SK-N-SH (cell line): ENCODE data around the gene ELF3. TPM values are rescaled to one million over a fixed set of nuclear protein-coding genes. Genes with fewer than 3 reads are reported as not detected.

Experiments
- CTCF ChIA-PET: fragments of 300-600, 350-600 bp; formaldehyde crosslinking; extraction: SDS; loops from one replicate; lab custom pipeline; 2021; lab: Yijun Ruan, JAX
- POLR2A ChIA-PET: fragments of 350-600 bp; sonication (Branson Sonifier 250); formaldehyde crosslinking; extraction: SDS; loops from one replicate; lab custom pipeline; 2020; ENCODE audit warnings: antibody characterized with exemption, inconsistent platforms; lab: Yijun Ruan, JAX
- DNase-seq: peaks from one replicate; pipeline ENCODE4 v3.0.0; 2012
- H2AFZ ChIP-seq: fragments of 200-600 bp; sonication (generic); 2 replicates; pipeline ENCODE4 v1.8.1; 2016; ENCODE audit warnings: antibody characterized with exemption, mild to moderate bottlenecking, low read depth
- H3F3A ChIP-seq: fragments of 200-600 bp; sonication (generic); replicated peaks from 2 replicates; pipeline ENCODE3; 2016; ENCODE audit warnings: antibody characterized with exemption, mild to moderate bottlenecking; ENCODE audit not compliant: insufficient read depth
- H3K27ac ChIP-seq, 2 experiments: fragments of 200-500 bp in 1 of 2; fragments of 200-600 bp in 1 of 2; sonication (Bioruptor generic) in 1 of 2; sonication (generic), shearing (Covaris generic) in 1 of 2; 2 replicates each; pipeline versions ENCODE4 v1.5.1 to v1.6.1; 2014 to 2016; ENCODE audit warnings: low read depth in 2 of 2, inconsistent platforms in 1 of 2, low read length in 1 of 2, mild to moderate bottlenecking in 1 of 2, mixed read lengths in 1 of 2
- H3K27me3 ChIP-seq: fragments of 200-600 bp; sonication (generic), shearing (Covaris generic); 2 replicates; pipeline ENCODE4 v1.6.1; 2016; ENCODE audit warnings: mixed run types; ENCODE audit not compliant: insufficient read depth
- H3K36me3 ChIP-seq, 2 experiments: fragments of 200-500 bp in 1 of 2; fragments of 200-600 bp in 1 of 2; sonication (Bioruptor generic) in 1 of 2; sonication (generic) in 1 of 2; replicated peaks in 1 of 2; 2 replicates each; pipeline versions ENCODE3 to v1.5.1; 2014 to 2016; ENCODE audit warnings: low read length in 1 of 2, mild to moderate bottlenecking in 1 of 2; ENCODE audit not compliant: insufficient read depth in 2 of 2, control insufficient read depth in 1 of 2
- H3K4me1 ChIP-seq, 2 experiments: fragments of 200-500 bp in 1 of 2; fragments of 200-600 bp in 1 of 2; sonication (Bioruptor generic) in 1 of 2; sonication (generic), shearing (Covaris generic) in 1 of 2; 2 replicates each; pipeline versions ENCODE4 v1.5.1 to v1.6.1; 2014 to 2016; ENCODE audit warnings: low read depth in 1 of 2, low read length in 1 of 2, mixed run types in 1 of 2; ENCODE audit not compliant: insufficient read depth in 2 of 2, control insufficient read depth in 1 of 2
- H3K4me2 ChIP-seq: fragments of 200-600 bp; sonication (generic), shearing (Covaris generic); 2 replicates; pipeline ENCODE4 v1.6.1; 2017; ENCODE audit warnings: mixed run types
- H3K4me3 ChIP-seq, 2 experiments: fragments of 200-500 bp in 1 of 2; fragments of 200-600 bp in 1 of 2; sonication (Bioruptor generic) in 1 of 2; sonication (generic), shearing (Covaris generic) in 1 of 2; 2 replicates each; pipeline versions ENCODE4 v1.5.1 to v1.8.1; 2014 to 2016; ENCODE audit warnings: low read depth in 2 of 2, inconsistent platforms in 1 of 2, low read length in 1 of 2, mild to moderate bottlenecking in 1 of 2, mixed read lengths in 1 of 2, moderate library complexity in 1 of 2
- H3K79me2 ChIP-seq: fragments of 200-600 bp; sonication (generic); 2 replicates; pipeline ENCODE4 v1.8.1; 2017; ENCODE audit warnings: mild to moderate bottlenecking; ENCODE audit not compliant: insufficient read depth
- H3K9ac ChIP-seq: fragments of 200-600 bp; sonication (generic); 2 replicates; pipeline ENCODE4 v1.6.1; 2017; ENCODE audit warnings: mixed run types
- H3K9me2 ChIP-seq: fragments of 200-600 bp; sonication (generic); 2 replicates; pipeline ENCODE4 v1.6.1; 2017; ENCODE audit warnings: mixed run types
- H3K9me3 ChIP-seq: fragments of 200-600 bp; sonication (generic); 2 replicates; pipeline ENCODE4 v1.6.1; 2017; ENCODE audit warnings: mixed run types, mild to moderate bottlenecking, moderate library complexity
- H4K20me1 ChIP-seq: fragments of 200-600 bp; sonication (generic); 2 replicates; pipeline ENCODE4 v1.6.1; 2017; ENCODE audit warnings: mild to moderate bottlenecking, mixed run types; ENCODE audit not compliant: insufficient read depth
- CHD2 ChIP-seq: fragments of 150-350 bp; IDR thresholded peaks from 2 replicates; pipeline ENCODE4 v1.6.1; 2018; ENCODE audit warnings: low read length; ENCODE audit not compliant: partially characterized antibody
- FOXJ3 ChIP-seq: sonication (generic); formaldehyde crosslinking; IDR thresholded peaks from 2 replicates; pipeline ENCODE4 v1.5.1; 2020; ENCODE audit warnings: mild to moderate bottlenecking, missing genetic modification reagents
- IRF3 ChIP-seq: fragments of 150-350 bp; IDR thresholded peaks from 2 replicates; pipeline ENCODE4 v1.6.1; 2016; ENCODE audit warnings: mild to moderate bottlenecking, low read depth, low read length
- JUND ChIP-seq: IDR thresholded peaks from 2 replicates; pipeline ENCODE4 v1.4.0; 2012
- MAX ChIP-seq: IDR thresholded peaks from 2 replicates; pipeline ENCODE4 v1.4.0; 2012; ENCODE audit warnings: low read depth
- NRF1 ChIP-seq: IDR thresholded peaks from 2 replicates; pipeline ENCODE4 v1.6.1; 2012; ENCODE audit warnings: low read depth, mild to moderate bottlenecking, low read length
- PBX3 ChIP-seq: IDR thresholded peaks from 2 replicates; pipeline ENCODE4; 2012
- RFX5 ChIP-seq: IDR thresholded peaks from 2 replicates; pipeline ENCODE4 v1.6.1; 2012; ENCODE audit warnings: mild to moderate bottlenecking, improper control_type of control experiment, low read length
- TEAD4 ChIP-seq: IDR thresholded peaks from 2 replicates; pipeline ENCODE4 v1.4.0; 2012; ENCODE audit warnings: mild to moderate bottlenecking, borderline replicate concordance; ENCODE audit not compliant: insufficient read depth
- USF1 ChIP-seq: IDR thresholded peaks from 2 replicates; pipeline ENCODE4 v1.4.0; 2012; ENCODE audit warnings: low read depth, borderline replicate concordance
- USF2 ChIP-seq: fragments of 150-350 bp; IDR thresholded peaks from 2 replicates; pipeline ENCODE4 v1.6.1; 2017; ENCODE audit warnings: antibody characterized with exemption, low read length, low read depth, borderline replicate concordance
- ZBTB33 ChIP-seq: IDR thresholded peaks from 2 replicates; pipeline ENCODE4 v1.4.0; 2012; ENCODE audit warnings: low read depth, borderline replicate concordance
- WGBS: methylation state at CpG from one replicate; pipeline ENCODE4 v1.1.6; 2017; ENCODE audit warnings: low lambda C conversion rate; 5-methylcytosine and 5-hydroxymethylcytosine counted together
- polyA plus RNA-seq, 3 experiments: library from polyadenylated mRNA; depleted of rRNA; stranded (reverse); fragments of >200 nt; gene quantifications; 2 replicates each; pipeline ENCODE4 v1.2.3, GENCODE V29; 2012

Gene ELF3
- polyA plus RNA-seq, 1 of the 3 experiments (the other 2 are of a cell fraction), result 0.10 TPM

GRCh38 chr1:202046227-202046626, 35.8 kb downstream of the ELF3 start:
- POLR2A ChIA-PET, result no interaction called here
- H3K9me2 ChIP-seq, result no peaks in the 10 kb centered on the region
- peaks cover 4% of the 10 kb centered on the region for H3F3A ChIP-seq
- H3K27me3 ChIP-seq, result no peaks in the 10 kb centered on the region
- no peaks in the 10 kb centered on the region for H3K9me3 ChIP-seq
- H3K36me3 ChIP-seq, result no peaks in the 10 kb centered on the region
- H3K4me3 ChIP-seq, result no peak overlapping the region
- CTCF ChIA-PET, result interaction anchor here (1.2 kb wide), 1 partner anchor 73 kb away, joined by 3 read pairs; no protein-coding TSS in a partner anchor
- no peak overlapping the region for H3K9ac ChIP-seq
- H4K20me1 ChIP-seq, result no peaks in the 10 kb centered on the region
- DNase-seq, result no peak
- H2AFZ ChIP-seq, result no peak overlapping the region
- H3K4me1 ChIP-seq, result no peaks in the 10 kb centered on the region
- TF ChIP-seq USF2, result no peak
- TF ChIP-seq USF1, result no peak
- no peak for TF ChIP-seq CHD2
- TF ChIP-seq NRF1, result no peak
- TF ChIP-seq ZBTB33, result no peak
- TF ChIP-seq JUND, result no peak
- TF ChIP-seq PBX3, result no peak
- no peak for TF ChIP-seq MAX
- TF ChIP-seq RFX5, result no peak
- TF ChIP-seq TEAD4, result no peak
- TF ChIP-seq FOXJ3 (CRISPR knock-in tag), result no peak
- no peak for TF ChIP-seq IRF3
- H3K4me2 ChIP-seq, result no peak overlapping the region
- WGBS, result 100% methylated on average over 1 of the region's 3 CpGs
- no peaks in the 10 kb centered on the region for H3K79me2 ChIP-seq
- H3K27ac ChIP-seq, result no peak overlapping the region
